Activated naive CD8-positive, alpha-beta T cell (primary cell): ENCODE measurements around the gene MAPRE2.

Source experiments
- H3K27ac Mint-ChIP-seq: one replicate; pipeline ENCODE4 v1.8.0; 2021; ENCODE audit warnings: mixed read lengths
- H3K27me3 Mint-ChIP-seq: one replicate; pipeline ENCODE4 v1.8.0; 2021; ENCODE audit warnings: mixed read lengths
- H3K36me3 Mint-ChIP-seq: one replicate; pipeline ENCODE4 v1.8.0; 2021; ENCODE audit warnings: mixed read lengths
- H3K4me1 Mint-ChIP-seq: one replicate; pipeline ENCODE4 v1.8.0; 2021; ENCODE audit warnings: low read depth, mixed read lengths
- H3K4me3 Mint-ChIP-seq: one replicate; pipeline ENCODE4 v1.8.0; 2021; ENCODE audit warnings: mild to moderate bottlenecking, mixed read lengths
- H3K9me3 Mint-ChIP-seq: one replicate; pipeline ENCODE4 v1.8.0; 2021; ENCODE audit warnings: low read depth, mixed read lengths

The MAPRE2 gene

DNA sequence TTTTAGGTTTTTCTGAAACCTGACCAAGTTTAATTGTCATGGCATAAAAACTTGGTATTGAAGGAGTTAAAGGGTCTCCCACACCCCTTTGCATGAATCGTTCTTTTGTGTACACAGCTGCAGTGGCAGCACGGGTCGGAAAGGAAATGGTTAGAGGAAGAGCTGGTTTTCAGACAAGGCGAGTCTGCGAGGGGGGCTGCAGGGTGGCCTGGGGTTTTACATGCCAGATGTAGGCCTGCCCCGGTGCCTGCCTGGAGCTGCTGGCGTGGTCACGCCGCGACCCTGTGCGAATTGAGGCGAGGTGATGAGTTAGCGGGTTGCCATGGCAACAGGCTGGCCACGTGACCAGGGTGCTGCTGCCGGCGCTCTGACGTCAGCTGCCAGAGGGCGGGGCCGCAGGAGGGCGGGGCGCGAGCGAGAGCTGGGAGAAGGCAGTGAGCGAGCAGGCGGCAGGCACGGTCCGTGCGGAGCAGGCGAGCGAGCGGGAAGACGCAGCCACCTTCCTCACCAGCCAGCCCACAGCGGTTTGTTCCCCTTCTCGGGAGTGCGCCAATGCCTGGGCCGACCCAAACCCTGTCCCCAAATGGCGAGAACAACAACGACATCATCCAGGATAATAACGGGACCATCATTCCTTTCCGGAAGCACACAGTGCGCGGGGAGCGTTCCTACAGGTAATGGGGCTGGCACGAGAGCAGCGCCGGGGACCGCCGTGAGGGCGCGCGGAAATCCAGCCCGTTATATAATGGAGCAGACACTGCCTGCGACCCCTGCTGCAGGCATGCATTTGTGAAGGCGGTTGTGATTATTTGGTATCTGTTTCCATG, at the start of gene MAPRE2:
TSS of gene MAPRE2 (plus strand) at position 426 of the 827 bp plus-strand sequence. CDS start at position 553, 127 bp downstream.
- H3K4me1 Mint-ChIP-seq = peaks cover 62% of the 10 kb centered on the region
- no peaks in the 10 kb centered on the region for H3K27me3 Mint-ChIP-seq
- peak within 1 kb of the TSS; percentile 97 for H3K4me3 Mint-ChIP-seq
- H3K27ac Mint-ChIP-seq = peak within 1 kb of the TSS; percentile 99
- H3K9me3 Mint-ChIP-seq = no peaks in the 10 kb centered on the region
- H3K36me3 Mint-ChIP-seq = peaks cover 4% of the 10 kb centered on the region

DNA sequence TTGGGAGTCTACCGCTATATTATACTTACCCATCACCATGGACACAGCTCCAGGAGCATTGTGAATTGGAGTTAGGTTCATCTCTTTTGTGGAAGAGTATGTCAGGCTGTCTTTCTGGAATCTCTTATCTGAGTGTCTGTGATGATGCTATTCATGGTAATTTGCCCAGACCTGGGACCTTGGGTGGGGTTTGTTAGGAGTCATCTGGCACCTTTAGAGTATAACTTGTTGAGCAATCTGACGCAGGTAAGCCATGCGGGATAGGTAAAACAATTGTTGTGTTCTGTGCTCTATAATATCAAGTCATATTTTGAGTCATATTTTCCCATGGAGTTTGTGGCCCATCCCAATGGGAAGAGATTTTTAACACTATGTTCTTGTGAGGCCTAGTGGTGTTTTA, 49.7 kb upstream of the MAPRE2 start:
- Mint-ChIP-seq H3K9me3 (no peaks in the 10 kb centered on the region), H3K4me3 (no peak overlapping the region), H3K4me1 (peaks cover 6% of the 10 kb centered on the region), H3K27me3 (no peaks in the 10 kb centered on the region), H3K36me3 (peaks cover 11% of the 10 kb centered on the region), H3K27ac (no peak overlapping the region)

DNA sequence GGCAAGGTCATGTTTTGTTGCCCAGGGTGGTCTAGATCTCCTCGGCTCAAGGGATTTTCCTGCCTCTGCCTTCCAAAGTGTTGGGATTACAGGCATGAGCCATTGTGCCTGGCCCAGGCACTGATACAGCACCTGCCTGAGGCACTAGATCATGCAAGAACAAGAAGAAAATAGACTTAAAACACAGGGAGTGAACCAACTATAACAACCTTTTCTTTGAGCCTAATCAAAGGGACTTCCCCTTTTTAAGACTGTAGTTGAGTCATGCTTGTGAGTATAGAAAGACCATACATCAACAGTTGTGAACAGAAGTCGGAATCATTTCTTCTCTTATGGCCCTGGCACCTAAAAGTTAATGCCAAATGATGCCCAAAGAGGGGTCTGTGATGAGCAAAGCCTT, 47.9 kb upstream of the MAPRE2 start:
- Mint-ChIP-seq H3K27me3 (no peaks in the 10 kb centered on the region), H3K4me3 (no peak overlapping the region), H3K27ac (no peak overlapping the region), H3K36me3 (peaks cover 11% of the 10 kb centered on the region), H3K4me1 (peaks cover 6% of the 10 kb centered on the region), H3K9me3 (no peaks in the 10 kb centered on the region)

DNA sequence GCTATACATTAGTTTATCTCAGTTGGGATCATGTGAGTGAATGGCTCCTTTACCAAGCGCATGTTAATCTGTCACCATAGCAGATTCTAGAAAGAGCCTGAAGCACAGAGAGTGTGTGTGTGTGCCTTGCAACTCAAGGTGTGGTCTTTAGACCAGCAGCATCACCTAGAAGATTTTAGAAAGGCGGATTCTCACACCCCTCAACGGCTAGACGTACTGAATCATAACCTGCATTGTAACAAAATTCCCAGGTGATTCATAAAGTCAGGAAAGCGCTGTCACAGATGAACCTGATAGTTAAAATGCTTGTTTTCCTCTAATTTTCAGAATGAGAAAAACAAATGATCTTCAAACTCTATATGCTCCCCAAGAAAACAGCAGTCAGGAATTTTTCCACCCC, 45.5 kb upstream of the MAPRE2 start:
- H3K4me1 Mint-ChIP-seq = peaks cover 6% of the 10 kb centered on the region
- H3K27ac Mint-ChIP-seq = no peak overlapping the region
- no peak overlapping the region for H3K4me3 Mint-ChIP-seq
- no peaks in the 10 kb centered on the region for H3K27me3 Mint-ChIP-seq
- no peaks in the 10 kb centered on the region for H3K9me3 Mint-ChIP-seq
- peaks cover 9% of the 10 kb centered on the region for H3K36me3 Mint-ChIP-seq

DNA sequence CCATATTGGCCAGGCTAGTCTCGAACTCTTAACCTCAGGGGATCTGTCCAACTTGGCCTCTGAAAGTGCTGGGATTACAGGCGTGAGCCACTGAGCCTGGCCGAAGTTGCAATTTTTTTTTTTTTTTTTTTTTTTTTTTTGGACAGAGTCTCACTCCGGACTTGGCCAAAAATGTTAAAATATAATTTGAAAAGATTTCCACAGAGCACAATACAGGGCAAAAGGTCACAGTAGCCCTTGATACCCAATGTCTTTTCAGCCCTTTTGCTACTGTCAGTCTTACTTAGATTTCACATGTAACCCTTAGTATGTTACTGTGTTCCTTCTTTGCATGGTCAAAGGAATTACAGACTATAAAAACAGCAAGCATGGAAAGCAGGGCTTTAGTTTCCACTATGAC, 42.6 kb upstream of the MAPRE2 start:
- Mint-ChIP-seq H3K27ac (no peak overlapping the region), H3K4me1 (peaks cover 1% of the 10 kb centered on the region), H3K4me3 (no peak overlapping the region), H3K27me3 (no peaks in the 10 kb centered on the region), H3K36me3 (peaks cover 6% of the 10 kb centered on the region), H3K9me3 (no peaks in the 10 kb centered on the region)

DNA sequence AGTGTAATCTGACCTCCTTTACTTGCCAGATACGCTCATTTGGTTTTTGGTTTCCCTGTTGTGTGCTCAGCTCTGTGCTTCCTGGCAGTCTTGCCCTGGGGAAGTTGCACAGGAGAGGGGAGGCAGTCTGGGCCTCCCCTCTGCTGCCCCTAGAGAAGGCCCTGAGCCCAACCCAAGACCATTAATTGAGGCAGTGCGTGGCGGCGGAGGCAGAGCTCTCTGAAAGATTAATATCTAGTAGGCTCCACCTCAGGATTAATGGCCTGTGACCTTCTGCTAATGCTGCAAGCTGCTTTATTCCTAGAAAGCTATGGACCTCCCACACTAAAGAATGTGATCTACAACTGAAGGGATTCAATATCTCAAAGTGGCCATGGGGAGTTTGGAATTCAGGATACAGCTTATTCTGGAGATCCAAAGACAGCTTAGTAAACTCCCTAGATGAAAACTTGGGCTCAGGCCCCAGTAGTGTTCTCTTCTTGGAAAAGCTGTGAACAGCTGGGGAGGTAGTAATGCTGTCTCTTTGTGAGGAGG, 41.4 kb upstream of the MAPRE2 start:
- Mint-ChIP-seq H3K36me3 (peaks cover 6% of the 10 kb centered on the region), H3K4me3 (no peak overlapping the region), H3K4me1 (no peaks in the 10 kb centered on the region), H3K9me3 (no peaks in the 10 kb centered on the region), H3K27ac (no peak overlapping the region), H3K27me3 (no peaks in the 10 kb centered on the region)

DNA sequence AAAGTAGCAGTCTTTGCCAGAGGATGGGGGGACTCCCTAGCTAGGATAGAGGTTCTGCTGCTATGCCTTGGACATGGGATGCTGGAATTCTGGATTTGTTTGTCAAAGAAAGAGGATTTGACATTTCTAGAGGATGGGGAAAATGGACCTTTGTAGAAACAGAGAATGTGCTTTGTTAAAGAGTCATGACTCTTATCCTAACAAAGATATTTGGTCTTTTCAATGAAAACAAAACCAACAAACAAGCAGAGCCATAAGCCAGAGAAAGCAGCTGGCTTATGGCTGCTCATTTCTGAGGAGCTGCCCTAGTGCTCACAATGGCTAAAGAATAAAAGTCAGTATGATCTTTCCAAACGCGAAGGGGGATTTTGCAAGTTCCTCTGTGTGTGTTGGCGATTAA, 40.8 kb upstream of the MAPRE2 start:
- no peaks in the 10 kb centered on the region for H3K9me3 Mint-ChIP-seq
- no peaks in the 10 kb centered on the region for H3K4me1 Mint-ChIP-seq
- no peaks in the 10 kb centered on the region for H3K27me3 Mint-ChIP-seq
- H3K4me3 Mint-ChIP-seq = no peak overlapping the region
- H3K36me3 Mint-ChIP-seq = peaks cover 3% of the 10 kb centered on the region
- no peak overlapping the region for H3K27ac Mint-ChIP-seq

DNA sequence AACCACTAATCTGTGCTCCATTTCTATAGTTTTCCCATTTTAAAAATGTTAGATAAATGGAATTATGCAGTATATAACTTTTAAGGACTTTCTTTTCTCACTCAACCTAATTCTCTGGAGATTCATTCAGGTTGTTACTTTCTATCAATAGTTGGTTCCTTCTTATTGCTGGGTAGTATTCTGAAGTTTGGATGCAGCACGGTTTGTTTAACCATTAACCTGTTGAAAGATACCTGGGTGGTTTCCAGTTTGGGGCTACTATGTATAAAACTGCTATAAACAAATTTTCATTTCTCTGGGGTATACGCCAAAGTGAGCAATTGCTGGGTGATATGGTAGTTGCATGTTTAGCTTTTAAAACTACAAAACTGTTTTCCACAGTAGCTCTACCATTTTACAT, 39.1 kb upstream of the MAPRE2 start:
- Mint-ChIP-seq H3K36me3 (no peaks in the 10 kb centered on the region), H3K4me1 (no peaks in the 10 kb centered on the region)

DNA sequence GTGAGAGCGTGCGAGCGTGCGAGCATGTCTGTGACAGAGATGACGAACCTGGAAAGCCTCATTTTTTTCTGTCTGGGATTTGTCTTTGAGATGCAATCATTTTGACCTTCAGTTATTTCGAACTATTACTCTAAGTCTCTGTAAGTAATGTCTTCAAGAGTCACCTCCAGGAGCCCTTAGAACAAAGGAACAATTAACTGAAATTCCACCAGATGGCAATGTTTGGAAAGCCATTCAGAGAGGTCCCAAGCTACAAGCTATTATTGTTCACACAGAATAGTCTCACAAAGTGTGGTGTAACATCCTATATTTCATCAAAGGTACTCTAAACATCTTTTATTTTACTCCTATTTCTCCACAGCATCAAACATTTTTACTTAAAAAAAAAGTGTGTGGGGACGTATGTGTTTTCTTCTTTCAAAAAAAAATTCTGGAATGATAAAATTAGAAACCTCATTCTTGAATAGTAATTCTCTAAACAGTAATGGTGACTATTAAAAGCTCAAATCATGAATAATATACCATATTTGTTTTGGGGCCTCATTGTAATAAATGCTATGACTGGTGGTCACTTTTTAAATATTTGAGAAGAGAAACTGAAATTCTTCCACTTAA, 35.1 kb upstream of the MAPRE2 start:
- Mint-ChIP-seq H3K36me3 (no peaks in the 10 kb centered on the region), H3K4me3 (no peak overlapping the region), H3K9me3 (no peaks in the 10 kb centered on the region), H3K27ac (no peak overlapping the region), H3K4me1 (no peaks in the 10 kb centered on the region), H3K27me3 (no peaks in the 10 kb centered on the region)

More for the DNA sequence above, 39.1 kb upstream of the MAPRE2 start:
- Mint-ChIP-seq H3K27ac (no peak overlapping the region), H3K4me3 (no peak overlapping the region), H3K27me3 (no peaks in the 10 kb centered on the region), H3K9me3 (no peaks in the 10 kb centered on the region)

DNA sequence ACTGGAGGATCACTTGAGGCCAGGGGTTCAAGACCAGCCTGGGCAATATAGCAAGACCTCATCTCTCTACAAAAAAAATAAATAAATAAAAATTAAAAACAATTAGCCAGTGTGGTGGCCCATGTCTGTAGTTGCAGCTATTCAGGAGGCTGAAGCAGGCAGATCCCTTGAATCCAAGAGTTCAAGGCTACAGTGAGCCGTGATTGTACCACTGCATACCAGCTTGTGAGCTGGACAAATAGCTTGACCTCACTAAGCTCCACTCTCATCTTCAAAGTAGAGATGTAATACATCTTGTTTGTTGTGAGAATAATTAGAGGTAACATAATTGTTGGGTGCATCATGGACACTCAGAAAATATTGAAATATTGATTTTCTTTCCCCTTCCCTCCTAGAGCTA, 31.1 kb upstream of the MAPRE2 start:
- H3K4me1 Mint-ChIP-seq = no peaks in the 10 kb centered on the region
- no peaks in the 10 kb centered on the region for H3K36me3 Mint-ChIP-seq
- no peak overlapping the region for H3K27ac Mint-ChIP-seq
- H3K4me3 Mint-ChIP-seq = no peak overlapping the region
- no peaks in the 10 kb centered on the region for H3K9me3 Mint-ChIP-seq
- H3K27me3 Mint-ChIP-seq = no peaks in the 10 kb centered on the region

DNA sequence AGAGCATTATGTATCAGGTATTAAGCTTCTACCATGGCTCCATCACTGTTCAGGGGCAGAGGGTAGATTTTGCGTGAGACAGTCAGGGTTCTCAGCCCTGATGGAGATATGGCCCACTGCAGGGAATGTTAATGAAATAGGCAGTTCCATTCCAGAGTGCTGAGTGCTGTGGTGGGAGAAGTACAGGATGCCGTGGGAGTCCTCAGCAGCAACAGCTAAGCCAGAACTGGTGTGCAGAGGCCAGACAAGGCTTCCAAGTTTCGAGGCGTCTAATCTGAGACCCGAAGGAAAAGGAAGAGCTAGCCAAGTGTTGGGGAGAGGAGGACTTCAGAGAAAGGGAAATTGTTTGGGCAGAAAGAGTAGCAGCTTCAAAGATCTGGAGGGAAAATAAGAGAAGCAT, 30.2 kb upstream of the MAPRE2 start:
- no peak overlapping the region for H3K27ac Mint-ChIP-seq
- no peaks in the 10 kb centered on the region for H3K27me3 Mint-ChIP-seq
- H3K9me3 Mint-ChIP-seq = no peaks in the 10 kb centered on the region
- no peaks in the 10 kb centered on the region for H3K36me3 Mint-ChIP-seq
- no peaks in the 10 kb centered on the region for H3K4me1 Mint-ChIP-seq
- no peak overlapping the region for H3K4me3 Mint-ChIP-seq

DNA sequence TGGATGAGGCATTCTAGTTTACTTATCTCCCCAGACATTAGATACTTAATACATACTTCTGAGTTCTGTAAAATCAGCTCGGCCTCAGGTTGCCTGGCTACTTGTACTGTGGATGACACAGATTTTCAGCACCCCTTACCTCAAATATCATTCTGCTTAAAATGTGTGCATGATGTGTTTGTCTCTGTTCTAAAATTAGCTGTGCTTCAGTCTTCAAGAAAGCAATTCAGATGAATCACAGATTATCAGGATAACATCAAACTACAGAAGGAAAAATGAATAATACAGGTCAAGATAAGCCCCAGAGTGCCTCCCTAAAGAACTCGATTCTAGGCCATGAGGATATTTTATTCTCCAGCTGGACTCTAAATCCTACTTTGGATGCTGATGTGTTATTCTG, 21.3 kb upstream of the MAPRE2 start:
- H3K36me3 Mint-ChIP-seq = no peaks in the 10 kb centered on the region
- H3K4me3 Mint-ChIP-seq = no peak overlapping the region
- H3K27me3 Mint-ChIP-seq = no peaks in the 10 kb centered on the region
- no peaks in the 10 kb centered on the region for H3K4me1 Mint-ChIP-seq
- no peak overlapping the region for H3K27ac Mint-ChIP-seq
- no peaks in the 10 kb centered on the region for H3K9me3 Mint-ChIP-seq

DNA sequence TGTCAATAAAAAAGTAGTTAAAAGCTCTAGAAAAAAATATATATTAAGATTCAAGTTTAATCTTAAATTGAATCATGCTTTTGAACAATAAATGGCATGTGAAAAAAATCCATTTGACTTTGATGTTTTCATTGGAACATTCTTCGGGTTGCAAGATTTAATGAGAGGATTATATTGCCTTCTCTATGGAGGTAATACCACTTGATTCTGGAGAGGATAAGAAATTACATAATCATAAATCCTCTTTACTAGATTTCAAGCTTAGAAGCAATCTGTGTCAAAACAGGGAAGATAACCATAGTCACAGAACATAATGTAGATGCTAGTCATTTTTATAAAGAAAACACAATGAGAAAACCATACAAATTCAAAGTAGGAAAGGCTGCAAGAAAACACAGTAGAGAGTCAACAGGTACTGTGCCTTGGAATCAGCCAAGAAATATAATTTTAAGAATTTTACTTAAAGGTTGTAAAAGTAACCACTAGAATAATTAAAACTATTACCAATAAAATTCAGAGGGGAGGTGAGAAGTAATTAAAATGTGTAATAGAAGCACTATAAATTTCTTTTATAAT, 18.7 kb upstream of the MAPRE2 start:
- Mint-ChIP-seq H3K36me3 (no peaks in the 10 kb centered on the region), H3K9me3 (no peaks in the 10 kb centered on the region), H3K4me3 (no peak overlapping the region), H3K27me3 (no peaks in the 10 kb centered on the region), H3K27ac (no peak overlapping the region), H3K4me1 (peaks cover 19% of the 10 kb centered on the region)

DNA sequence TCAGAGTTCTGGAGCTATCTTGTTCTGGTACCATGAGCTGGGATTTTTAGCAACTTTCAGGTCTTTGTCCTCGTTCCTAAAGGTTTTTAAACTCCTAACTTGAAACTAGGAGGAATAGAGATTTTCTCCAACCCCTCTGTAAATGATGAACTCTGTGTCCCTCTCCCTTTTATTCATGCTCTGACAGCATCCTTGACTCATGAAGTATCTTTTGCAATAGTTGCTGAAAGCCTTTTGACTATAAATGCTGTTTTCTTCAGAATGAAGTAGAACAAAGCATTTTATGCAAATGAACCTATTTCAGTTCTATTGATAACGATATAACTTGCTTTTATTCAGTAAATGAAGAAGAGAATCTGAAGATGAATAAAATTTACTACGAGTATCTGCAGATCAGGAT, 17.0 kb upstream of the MAPRE2 start:
- H3K4me3 Mint-ChIP-seq = no peak overlapping the region
- H3K27me3 Mint-ChIP-seq = no peaks in the 10 kb centered on the region
- no peaks in the 10 kb centered on the region for H3K9me3 Mint-ChIP-seq
- no peak overlapping the region for H3K27ac Mint-ChIP-seq
- H3K36me3 Mint-ChIP-seq = no peaks in the 10 kb centered on the region
- H3K4me1 Mint-ChIP-seq = peaks cover 33% of the 10 kb centered on the region

DNA sequence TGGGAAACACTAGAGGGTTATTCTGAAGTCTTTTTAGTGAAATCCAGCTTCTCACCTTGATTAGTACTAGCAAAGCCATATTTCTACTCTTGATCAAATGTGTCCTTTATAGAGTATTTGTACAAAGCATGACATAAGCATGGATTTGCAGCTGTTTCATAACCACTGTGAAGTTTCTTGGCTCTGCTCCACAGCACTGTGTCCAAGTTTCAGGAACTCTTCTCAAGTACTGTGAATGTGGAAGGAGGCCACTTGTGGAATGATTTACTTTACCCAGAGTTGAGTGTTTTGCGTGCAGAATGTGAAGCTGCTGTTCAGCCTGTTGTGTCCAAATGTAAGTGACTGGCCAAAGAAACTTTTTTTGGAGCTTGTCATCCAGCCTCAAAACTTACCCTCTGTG, 16.2 kb upstream of the MAPRE2 start:
- H3K36me3 Mint-ChIP-seq = no peaks in the 10 kb centered on the region
- peaks cover 41% of the 10 kb centered on the region for H3K4me1 Mint-ChIP-seq
- no peak overlapping the region for H3K27ac Mint-ChIP-seq
- H3K4me3 Mint-ChIP-seq = no peak overlapping the region
- H3K27me3 Mint-ChIP-seq = no peaks in the 10 kb centered on the region
- no peaks in the 10 kb centered on the region for H3K9me3 Mint-ChIP-seq
